Body of pancreas (tissue), 4 donors: ENCODE data around the gene STOML2.

Experiments used
- CTCF ChIP-seq, 7 experiments: fragments of 450-650 bp in 4 of 7; fragments of 200-600 bp in 3 of 7; sonication (generic) in 3 of 7; IDR thresholded peaks; one replicate each; pipeline ENCODE4 v1.5.1; 2016 to 2019; ENCODE audit warnings: antibody characterized with exemption in 7 of 7
- POLR2A ChIP-seq, 3 donors: fragments of 450-650 bp; IDR thresholded peaks; one replicate each; pipeline ENCODE4 v1.6.1; 2016; ENCODE audit warnings: antibody characterized with exemption in 3 of 3, mild to moderate bottlenecking in 2 of 3

GRCh38 chr9:35075358-35075757, 27.6 kb downstream of the STOML2 start:
- TF ChIP-seq CTCF (IDR thresholded peaks at IDR 0.05) (no peak), POLR2A (IDR thresholded peaks at IDR 0.05) (no peak)
